ENCODE measurements around the gene CCR1.

CCR1 gene

GRCh38 chr3:46187876-46188275 is 20.2 kb downstream of the CCR1 start:
- no peak for TF ChIP-seq CTCF (IDR thresholded peaks at IDR 0.05; ENCODE audit: low read length)
- H3K4me2 ChIP-seq (ENCODE audit: low read length) = no peak overlapping the region
- peaks cover under 1% of the 10 kb centered on the region; the same call in 1 of the 2 replicates for H3K9me3 ChIP-seq (ENCODE audit: low read length)
- H3K4me3 ChIP-seq (ENCODE audit: low read depth, low read length, poor library complexity, severe bottlenecking) = no peak overlapping the region
- no peaks in the 10 kb centered on the region for H3K36me3 ChIP-seq (ENCODE audit: insufficient read depth, low read length)
- no peak overlapping the region for H3K27ac ChIP-seq (ENCODE audit: low read depth, low read length, poor library complexity, severe bottlenecking)
- no peaks in the 10 kb centered on the region for H3F3A ChIP-seq (ENCODE audit: insufficient read depth, low read length)
- no peaks in the 10 kb centered on the region for H3K4me1 ChIP-seq (ENCODE audit: insufficient read depth, low read length, severe bottlenecking)
- H3K9me2 ChIP-seq (ENCODE audit: low read depth, low read length) = no peaks in the 10 kb centered on the region
- H2AFZ ChIP-seq (ENCODE audit: low read length) = no peak overlapping the region
- H3K27me3 ChIP-seq (ENCODE audit: insufficient read depth, low read length) = no peaks in the 10 kb centered on the region
- no peaks in the 10 kb centered on the region for H4K20me1 ChIP-seq (ENCODE audit: insufficient read depth, low read length)
- H3K79me2 ChIP-seq (ENCODE audit: insufficient read depth, low read length) = no peaks in the 10 kb centered on the region
- no peak overlapping the region for H3K9ac ChIP-seq (ENCODE audit: low read length)

GRCh38 chr3:46187341-46187700 is 20.8 kb downstream of the CCR1 start:
- TF ChIP-seq EZH2 (IDR thresholded peaks at IDR 0.05; ENCODE audit: borderline replicate concordance, low read length) (no peak), CTCF (IDR thresholded peaks at IDR 0.05; ENCODE audit: low read length) (no peak)
- Histone ChIP-seq H2AFZ (ENCODE audit: low read length) (no peak overlapping the region), H3K79me2 (ENCODE audit: insufficient read depth, low read length) (no peaks in the 10 kb centered on the region), H4K20me1 (ENCODE audit: insufficient read depth, low read length) (no peaks in the 10 kb centered on the region), H3K9ac (ENCODE audit: low read length) (no peak overlapping the region), H3K4me2 (ENCODE audit: low read length) (no peak overlapping the region), H3K27me3 (ENCODE audit: insufficient read depth, low read length) (no peaks in the 10 kb centered on the region), H3K27ac (ENCODE audit: low read depth, low read length, poor library complexity, severe bottlenecking) (no peak overlapping the region), H3K4me3 (ENCODE audit: low read depth, low read length, poor library complexity, severe bottlenecking) (no peak overlapping the region), H3K36me3 (ENCODE audit: insufficient read depth, low read length) (no peaks in the 10 kb centered on the region), H3F3A (ENCODE audit: insufficient read depth, low read length) (no peaks in the 10 kb centered on the region), H3K4me1 (ENCODE audit: insufficient read depth, low read length, severe bottlenecking) (no peaks in the 10 kb centered on the region), H3K9me3 (ENCODE audit: low read length) (no peaks in the 10 kb centered on the region), H3K9me2 (ENCODE audit: low read depth, low read length) (no peaks in the 10 kb centered on the region)

GRCh38 chr3:46186471-46187340 is 21.4 kb downstream of the CCR1 start:
- no peak overlapping the region for H2AFZ ChIP-seq (ENCODE audit: low read length)
- no peaks in the 10 kb centered on the region for H3K36me3 ChIP-seq (ENCODE audit: insufficient read depth, low read length)
- H3K9ac ChIP-seq (ENCODE audit: low read length) = no peak overlapping the region
- H3K4me1 ChIP-seq (ENCODE audit: insufficient read depth, low read length, severe bottlenecking) = no peaks in the 10 kb centered on the region
- TF ChIP-seq CTCF (IDR thresholded peaks at IDR 0.05; ENCODE audit: low read length) = no peak
- TF ChIP-seq EZH2 (IDR thresholded peaks at IDR 0.05; ENCODE audit: borderline replicate concordance, low read length) = no peak
- H3F3A ChIP-seq (ENCODE audit: insufficient read depth, low read length) = no peaks in the 10 kb centered on the region
- no peak overlapping the region for H3K4me3 ChIP-seq (ENCODE audit: low read depth, low read length, poor library complexity, severe bottlenecking)
- H4K20me1 ChIP-seq (ENCODE audit: insufficient read depth, low read length) = no peaks in the 10 kb centered on the region
- H3K27me3 ChIP-seq (ENCODE audit: insufficient read depth, low read length) = no peaks in the 10 kb centered on the region
- H3K4me2 ChIP-seq (ENCODE audit: low read length) = no peak overlapping the region
- H3K79me2 ChIP-seq (ENCODE audit: insufficient read depth, low read length) = no peaks in the 10 kb centered on the region
- no peaks in the 10 kb centered on the region for H3K9me3 ChIP-seq (ENCODE audit: low read length)
- no peak overlapping the region for H3K27ac ChIP-seq (ENCODE audit: low read depth, low read length, poor library complexity, severe bottlenecking)
- no peaks in the 10 kb centered on the region for H3K9me2 ChIP-seq (ENCODE audit: low read depth, low read length)
